Measurements from ENCODE around the gene TPR. TPM values are rescaled to one million over a fixed set of nuclear protein-coding genes. Genes with fewer than 3 reads are reported as not detected.

The TPR gene
- total RNA-seq, 1 donor from 2014 or later: 112 TPM

DNA sequence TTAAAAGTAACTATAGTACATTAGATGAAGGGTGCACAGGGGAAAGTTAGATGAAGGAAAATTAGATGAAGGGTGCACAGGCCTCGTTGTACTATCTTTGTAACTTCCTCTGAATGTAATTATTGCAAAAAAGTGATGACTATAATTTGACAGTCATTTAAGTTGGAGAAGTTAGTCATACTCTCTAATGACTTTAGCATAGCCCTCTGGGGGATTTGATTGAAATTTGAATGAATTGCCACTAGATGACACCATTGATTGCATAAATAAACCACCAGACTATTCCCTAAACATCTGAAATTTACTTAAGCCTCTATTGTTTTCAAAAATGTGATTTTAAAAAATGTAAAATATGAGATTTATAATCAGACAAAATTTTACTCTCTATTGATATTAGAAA lies 102.6 kb downstream of the TPR start:
- Mint-ChIP-seq H3K9me3 (ENCODE audit: unreplicated experiment) (peaks cover 3% of the 10 kb centered on the region), H3K27ac (ENCODE audit: unreplicated experiment) (no peak overlapping the region), H3K27me3 (ENCODE audit: unreplicated experiment) (no peaks in the 10 kb centered on the region), H3K4me1 (ENCODE audit: low read depth, unreplicated experiment) (peaks cover 2% of the 10 kb centered on the region), H3K36me3 (ENCODE audit: unreplicated experiment) (no peaks in the 10 kb centered on the region), H3K4me3 (ENCODE audit: unreplicated experiment) (no peak overlapping the region)
- TF ChIP-seq, protein P1, sequence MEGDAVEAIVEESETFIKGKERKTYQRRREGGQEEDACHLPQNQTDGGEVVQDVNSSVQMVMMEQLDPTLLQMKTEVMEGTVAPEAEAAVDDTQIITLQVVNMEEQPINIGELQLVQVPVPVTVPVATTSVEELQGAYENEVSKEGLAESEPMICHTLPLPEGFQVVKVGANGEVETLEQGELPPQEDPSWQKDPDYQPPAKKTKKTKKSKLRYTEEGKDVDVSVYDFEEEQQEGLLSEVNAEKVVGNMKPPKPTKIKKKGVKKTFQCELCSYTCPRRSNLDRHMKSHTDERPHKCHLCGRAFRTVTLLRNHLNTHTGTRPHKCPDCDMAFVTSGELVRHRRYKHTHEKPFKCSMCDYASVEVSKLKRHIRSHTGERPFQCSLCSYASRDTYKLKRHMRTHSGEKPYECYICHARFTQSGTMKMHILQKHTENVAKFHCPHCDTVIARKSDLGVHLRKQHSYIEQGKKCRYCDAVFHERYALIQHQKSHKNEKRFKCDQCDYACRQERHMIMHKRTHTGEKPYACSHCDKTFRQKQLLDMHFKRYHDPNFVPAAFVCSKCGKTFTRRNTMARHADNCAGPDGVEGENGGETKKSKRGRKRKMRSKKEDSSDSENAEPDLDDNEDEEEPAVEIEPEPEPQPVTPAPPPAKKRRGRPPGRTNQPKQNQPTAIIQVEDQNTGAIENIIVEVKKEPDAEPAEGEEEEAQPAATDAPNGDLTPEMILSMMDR (IDR thresholded peaks at IDR 0.05; ENCODE audit: partially characterized antibody, unreplicated experiment): no peak
- DNase-seq: no peak

DNA sequence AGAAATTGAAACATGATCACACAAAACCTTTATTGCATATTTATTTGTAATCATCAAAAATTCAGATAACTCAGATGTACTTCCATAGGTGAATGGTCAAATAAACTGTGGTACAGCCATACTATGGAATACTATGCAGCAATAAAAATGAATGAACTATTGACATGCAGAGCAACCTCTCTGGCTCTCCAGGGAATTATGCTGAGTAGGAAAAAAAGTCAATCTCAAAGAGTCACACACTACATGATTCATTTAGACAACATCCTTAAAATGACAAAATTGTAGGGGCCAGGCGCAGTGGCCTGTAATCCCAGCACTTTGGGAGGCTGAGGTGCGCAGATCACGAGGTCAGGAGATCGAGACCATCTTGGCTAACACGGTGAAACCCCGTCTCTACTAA lies 104.0 kb downstream of the TPR start:
- DNase-seq: no peak
- H3K27ac Mint-ChIP-seq (ENCODE audit: unreplicated experiment): no peak overlapping the region
- peaks cover 3% of the 10 kb centered on the region for H3K9me3 Mint-ChIP-seq (ENCODE audit: unreplicated experiment)
- no peaks in the 10 kb centered on the region for H3K36me3 Mint-ChIP-seq (ENCODE audit: unreplicated experiment)
- no peaks in the 10 kb centered on the region for H3K27me3 Mint-ChIP-seq (ENCODE audit: unreplicated experiment)
- TF ChIP-seq, protein P1 (IDR thresholded peaks at IDR 0.05; ENCODE audit: partially characterized antibody, unreplicated experiment): no peak
- no peak overlapping the region for H3K4me3 Mint-ChIP-seq (ENCODE audit: unreplicated experiment)
- peaks cover 2% of the 10 kb centered on the region for H3K4me1 Mint-ChIP-seq (ENCODE audit: low read depth, unreplicated experiment)

Other genes starting within 250 kb of the TPR start
- not detected for gene PRG4, start 79.0 kb downstream of the TPR start, total RNA-seq (ENCODE audit: unreplicated experiment)
- 20.6 TPM for gene ODR4, start 585 bp upstream of the TPR start, total RNA-seq (ENCODE audit: unreplicated experiment)
- not detected for gene PDC, start 85.9 kb upstream of the TPR start, total RNA-seq (ENCODE audit: unreplicated experiment)

Data from glutamatergic neuron (in vitro differentiated cells).